ENCODE data around the gene BTG2. TPM values are rescaled to one million over a fixed set of nuclear protein-coding genes. Genes with fewer than 3 reads are reported as not detected.
"Not testable (repeated sequence)": the region's sequence is repeated elsewhere in the genome, so short reads cannot be mapped to it uniquely, and the experiment has no call there.

Gene BTG2
- total RNA-seq, result 14.5 and 14.7 TPM in 2 replicates

DNA sequence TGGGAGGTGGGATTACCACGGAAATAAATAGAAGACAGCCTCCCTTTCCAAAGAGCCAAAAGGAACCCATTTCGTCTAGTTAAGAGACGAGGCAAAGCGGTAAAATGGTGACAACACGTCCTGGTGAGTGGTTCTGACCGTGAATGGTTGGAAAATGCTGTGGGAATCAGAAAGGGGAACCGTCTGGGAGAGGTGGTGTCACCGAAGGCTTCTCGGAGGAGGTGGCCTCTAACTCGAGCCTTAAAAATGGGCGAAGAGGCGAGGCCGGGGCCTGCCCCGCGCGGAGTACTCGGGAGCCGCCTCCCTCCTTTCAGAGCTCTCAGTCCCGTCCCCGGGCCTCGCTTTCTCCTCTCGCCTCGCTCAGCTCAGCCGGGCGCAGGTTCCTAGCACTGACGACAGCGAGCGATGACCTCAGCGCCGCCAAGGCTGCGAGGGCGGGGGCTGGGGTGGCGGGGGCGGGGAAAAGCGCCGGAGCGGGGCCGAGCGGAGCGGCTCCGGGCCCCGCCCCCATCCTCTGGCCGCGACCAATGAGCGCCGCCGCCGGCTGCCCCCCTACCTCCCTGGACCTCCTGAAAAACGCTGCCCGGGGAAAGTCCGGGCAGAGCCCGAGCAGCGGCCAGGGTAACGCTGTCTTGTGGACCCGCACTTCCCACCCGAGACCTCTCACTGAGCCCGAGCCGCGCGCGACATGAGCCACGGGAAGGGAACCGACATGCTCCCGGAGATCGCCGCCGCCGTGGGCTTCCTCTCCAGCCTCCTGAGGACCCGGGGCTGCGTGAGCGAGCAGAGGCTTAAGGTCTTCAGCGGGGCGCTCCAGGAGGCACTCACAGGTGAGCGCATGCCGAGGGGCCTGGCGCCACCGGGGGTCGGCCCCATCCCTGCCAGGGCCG is at the start of gene BTG2:
Gene BTG2, plus strand, starts transcription at position 601 of the 890 bp plus-strand sequence. Its CDS starts 88 bp downstream, at position 689.
- peak within 1 kb of the TSS; percentile 89 for H2AFZ ChIP-seq (ENCODE audit: low read length)
- H3K27ac ChIP-seq (ENCODE audit: low read depth, low read length), result peak within 1 kb of the TSS; percentile 80
- H4K20me1 ChIP-seq (ENCODE audit: insufficient read depth, low read length), result peaks cover 27% of the 10 kb centered on the region
- H3K79me2 ChIP-seq (ENCODE audit: insufficient read depth, low read length), result peaks cover 9% of the 10 kb centered on the region
- peak within 1 kb of the TSS; percentile 88 for H3K4me3 ChIP-seq (ENCODE audit: insufficient read depth, low read length)
- peak; percentile 98 for DNase-seq (ENCODE audit: insufficient read length, low spot score, missing footprints)
- H3K36me3 ChIP-seq (ENCODE audit: insufficient read depth, low read length), result no peaks in the 10 kb centered on the region
- peaks cover 12% of the 10 kb centered on the region for H3K4me1 ChIP-seq (ENCODE audit: insufficient read depth, low read length)
- TF ChIP-seq, protein P1, sequence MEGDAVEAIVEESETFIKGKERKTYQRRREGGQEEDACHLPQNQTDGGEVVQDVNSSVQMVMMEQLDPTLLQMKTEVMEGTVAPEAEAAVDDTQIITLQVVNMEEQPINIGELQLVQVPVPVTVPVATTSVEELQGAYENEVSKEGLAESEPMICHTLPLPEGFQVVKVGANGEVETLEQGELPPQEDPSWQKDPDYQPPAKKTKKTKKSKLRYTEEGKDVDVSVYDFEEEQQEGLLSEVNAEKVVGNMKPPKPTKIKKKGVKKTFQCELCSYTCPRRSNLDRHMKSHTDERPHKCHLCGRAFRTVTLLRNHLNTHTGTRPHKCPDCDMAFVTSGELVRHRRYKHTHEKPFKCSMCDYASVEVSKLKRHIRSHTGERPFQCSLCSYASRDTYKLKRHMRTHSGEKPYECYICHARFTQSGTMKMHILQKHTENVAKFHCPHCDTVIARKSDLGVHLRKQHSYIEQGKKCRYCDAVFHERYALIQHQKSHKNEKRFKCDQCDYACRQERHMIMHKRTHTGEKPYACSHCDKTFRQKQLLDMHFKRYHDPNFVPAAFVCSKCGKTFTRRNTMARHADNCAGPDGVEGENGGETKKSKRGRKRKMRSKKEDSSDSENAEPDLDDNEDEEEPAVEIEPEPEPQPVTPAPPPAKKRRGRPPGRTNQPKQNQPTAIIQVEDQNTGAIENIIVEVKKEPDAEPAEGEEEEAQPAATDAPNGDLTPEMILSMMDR (IDR thresholded peaks at IDR 0.05; ENCODE audit: extremely low read depth, low read depth, low read length), result no peak
- peak within 1 kb of the TSS; percentile 85 for H3K4me2 ChIP-seq (ENCODE audit: insufficient read depth, low read length)
- H3K9me3 ChIP-seq (ENCODE audit: low read depth, low read length), result no peaks in the 10 kb centered on the region
- peaks cover 4% of the 10 kb centered on the region for H3K27me3 ChIP-seq (ENCODE audit: insufficient read depth, low read length)

DNA sequence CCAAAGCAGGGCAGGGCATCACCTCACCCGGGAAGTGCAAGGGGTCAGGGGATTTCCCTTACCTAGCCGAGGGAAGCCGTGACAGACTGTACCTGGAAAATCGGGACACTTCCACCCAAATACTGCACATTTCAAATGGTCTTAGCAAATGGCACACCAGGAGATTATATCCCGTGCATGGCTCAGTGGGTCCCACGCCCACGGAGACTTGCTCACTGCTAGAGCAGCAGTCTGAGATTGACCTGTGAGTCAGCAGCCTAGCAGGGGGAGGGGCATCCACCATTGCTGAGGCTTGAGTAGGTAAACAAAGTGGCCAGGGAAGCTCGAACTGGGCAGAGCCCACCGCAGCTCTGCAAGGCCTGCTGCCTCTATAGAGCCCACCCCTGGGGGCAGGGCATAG is 48.7 kb upstream of the BTG2 start:
- H3K4me2 ChIP-seq (ENCODE audit: insufficient read depth, low read length); H4K20me1 ChIP-seq (ENCODE audit: insufficient read depth, low read length); H3K79me2 ChIP-seq (ENCODE audit: insufficient read depth, low read length); H3K36me3 ChIP-seq (ENCODE audit: insufficient read depth, low read length); H3K27ac ChIP-seq (ENCODE audit: low read depth, low read length); H3K4me3 ChIP-seq (ENCODE audit: insufficient read depth, low read length); DNase-seq (ENCODE audit: insufficient read length, low spot score, missing footprints); H3K4me1 ChIP-seq (ENCODE audit: insufficient read depth, low read length); H3K9me3 ChIP-seq (ENCODE audit: low read depth, low read length); H2AFZ ChIP-seq (ENCODE audit: low read length): not testable (repeated sequence)
- peaks cover 18% of the 10 kb centered on the region for H3K27me3 ChIP-seq (ENCODE audit: insufficient read depth, low read length)

DNA sequence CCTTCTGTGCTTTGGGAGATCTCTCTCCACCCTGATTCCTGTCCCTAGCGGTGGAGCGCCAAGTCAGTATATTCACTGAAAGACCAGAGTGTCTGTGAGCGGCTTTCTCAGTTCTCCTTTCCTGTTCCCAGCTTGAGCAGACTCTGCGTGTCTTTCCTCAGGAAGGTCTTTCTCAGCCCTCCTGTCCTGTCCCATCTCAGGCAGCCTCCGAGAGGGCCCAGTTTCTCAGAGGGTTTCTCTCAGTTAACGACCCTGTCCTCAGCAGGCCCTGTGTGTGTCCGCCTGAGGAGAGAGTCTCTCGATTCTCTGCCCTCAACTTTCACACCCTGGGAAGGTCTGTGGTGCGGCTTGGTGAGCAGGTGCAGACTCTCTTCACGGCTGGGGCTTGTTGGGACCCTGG is 41.8 kb upstream of the BTG2 start:
- TF ChIP-seq, protein P1 (IDR thresholded peaks at IDR 0.05; ENCODE audit: extremely low read depth, low read depth, low read length), result no peak
- no peak for DNase-seq (ENCODE audit: insufficient read length, low spot score, missing footprints)
- H3K27ac ChIP-seq (ENCODE audit: low read depth, low read length), result no peak overlapping the region
- H3K27me3 ChIP-seq (ENCODE audit: insufficient read depth, low read length), result peaks cover 3% of the 10 kb centered on the region
- no peaks in the 10 kb centered on the region for H3K79me2 ChIP-seq (ENCODE audit: insufficient read depth, low read length)
- no peak overlapping the region for H2AFZ ChIP-seq (ENCODE audit: low read length)
- no peaks in the 10 kb centered on the region for H3K9me3 ChIP-seq (ENCODE audit: low read depth, low read length)
- no peaks in the 10 kb centered on the region for H3K36me3 ChIP-seq (ENCODE audit: insufficient read depth, low read length)
- H3K4me3 ChIP-seq (ENCODE audit: insufficient read depth, low read length), result no peak overlapping the region
- no peaks in the 10 kb centered on the region for H4K20me1 ChIP-seq (ENCODE audit: insufficient read depth, low read length)
- peaks cover 4% of the 10 kb centered on the region for H3K4me1 ChIP-seq (ENCODE audit: insufficient read depth, low read length)
- no peak overlapping the region for H3K4me2 ChIP-seq (ENCODE audit: insufficient read depth, low read length)

- no peak for DNase-seq (ENCODE audit: insufficient read length, low spot score, missing footprints)
- Histone ChIP-seq H3K4me3 (ENCODE audit: insufficient read depth, low read length) (no peak overlapping the region), H4K20me1 (ENCODE audit: insufficient read depth, low read length) (no peaks in the 10 kb centered on the region), H3K4me1 (ENCODE audit: insufficient read depth, low read length) (peaks cover 4% of the 10 kb centered on the region), H3K27ac (ENCODE audit: low read depth, low read length) (no peak overlapping the region), H3K27me3 (ENCODE audit: insufficient read depth, low read length) (peaks cover 3% of the 10 kb centered on the region), H3K36me3 (ENCODE audit: insufficient read depth, low read length) (no peaks in the 10 kb centered on the region), H3K9me3 (ENCODE audit: low read depth, low read length) (no peaks in the 10 kb centered on the region), H2AFZ (ENCODE audit: low read length) (no peak overlapping the region), H3K4me2 (ENCODE audit: insufficient read depth, low read length) (no peak overlapping the region), H3K79me2 (ENCODE audit: insufficient read depth, low read length) (no peaks in the 10 kb centered on the region)
- TF ChIP-seq, protein P1 (IDR thresholded peaks at IDR 0.05; ENCODE audit: extremely low read depth, low read depth, low read length), result no peak
Observed at GRCh38 chr1:203264052-203264501, 41.2 kb upstream of the BTG2 start.

Data from osteoblast (primary cell).